HepG2 (cell line): ENCODE measurements around the gene NRL. TPM values are rescaled to one million over a fixed set of nuclear protein-coding genes. Genes with fewer than 3 reads are reported as not detected.

Source experiments
- BCL6 ChIP-seq: IDR thresholded peaks from 2 replicates; pipeline ENCODE4 v1.6.1; 2016; ENCODE audit warnings: missing genetic modification reagents, missing compliant biosample characterization
- BORCS8-MEF2B ChIP-seq: sonication (generic); formaldehyde crosslinking; IDR thresholded peaks from 2 replicates; pipeline ENCODE4 v1.8.0; 2022; ENCODE audit warnings: mild to moderate bottlenecking, missing genetic modification reagents
- CENPBD1 ChIP-seq: sonication (generic); formaldehyde crosslinking; IDR thresholded peaks from 2 replicates; pipeline ENCODE4 v1.8.0; 2022; ENCODE audit warnings: missing genetic modification reagents, low read depth, mild to moderate bottlenecking, borderline replicate concordance
- CSRNP2 ChIP-seq: sonication (generic); formaldehyde crosslinking; conservative IDR thresholded peaks from 2 replicates; pipeline ENCODE4 v1.8.0; 2022; ENCODE audit warnings: low read depth, missing genetic modification reagents
- EP300 ChIP-seq, 3 experiments: sonication (generic) in 1 of 3; formaldehyde crosslinking in 1 of 3; IDR thresholded peaks; 2 replicates each; pipeline versions ENCODE4 v1.5.1 to v1.6.1; 2011 to 2020; ENCODE audit warnings: low read depth in 2 of 3, low read length in 2 of 3, borderline replicate concordance in 1 of 3, improper control_type of control experiment in 1 of 3, mild to moderate bottlenecking in 1 of 3, missing genetic modification reagents in 1 of 3, moderate library complexity in 1 of 3
- FIP1L1 ChIP-seq: fragments of 200-400 bp; formaldehyde crosslinking; IDR thresholded peaks from 2 replicates; pipeline ENCODE4 v1.6.1; 2018; ENCODE audit warnings: low read depth, mild to moderate bottlenecking, low read length, moderate library complexity, borderline replicate concordance; ENCODE audit not compliant: insufficient read depth
- FOXJ3 ChIP-seq: sonication (generic); formaldehyde crosslinking; IDR thresholded peaks from 2 replicates; pipeline ENCODE4 v1.4.0; 2020; ENCODE audit warnings: missing genetic modification reagents, mild to moderate bottlenecking, borderline replicate concordance
- HMGXB3 ChIP-seq: sonication (generic); formaldehyde crosslinking; IDR thresholded peaks from 2 replicates; pipeline ENCODE4 v1.4.0; 2020; ENCODE audit warnings: missing genetic modification reagents, borderline replicate concordance
- NFKBIZ ChIP-seq: IDR thresholded peaks from 2 replicates; pipeline ENCODE4 v1.6.1; 2018; ENCODE audit warnings: missing genetic modification reagents, missing compliant biosample characterization
- SCMH1 ChIP-seq: sonication (generic); formaldehyde crosslinking; IDR thresholded peaks from 2 replicates; pipeline ENCODE4 v1.9.0; 2021; ENCODE audit warnings: missing genetic modification reagents, mild to moderate bottlenecking, borderline replicate concordance
- SOX13 ChIP-seq, 3 experiments: fragments of 450-650 bp in 1 of 3; sonication (generic) in 1 of 3; formaldehyde crosslinking in 1 of 3; IDR thresholded peaks in 2 of 3; conservative IDR thresholded peaks in 1 of 3; 2 replicates each; pipeline versions ENCODE4 v1.5.0 to v1.6.1; 2016 to 2020; ENCODE audit warnings: antibody characterized with exemption in 1 of 3, mild to moderate bottlenecking in 1 of 3, missing compliant biosample characterization in 1 of 3, missing genetic modification reagents in 1 of 3, moderate library complexity in 1 of 3
- SP5 ChIP-seq: IDR thresholded peaks from 2 replicates; pipeline ENCODE4 v1.6.1; 2016; ENCODE audit warnings: low read depth, borderline replicate concordance
- XRCC5 ChIP-seq: fragments of 200-400 bp; formaldehyde crosslinking; optimal IDR thresholded peaks from 2 replicates; pipeline ENCODE3; 2017; ENCODE audit warnings: mild to moderate bottlenecking, low read length
- ZNF275 ChIP-seq: sonication (generic); formaldehyde crosslinking; IDR thresholded peaks from 2 replicates; pipeline ENCODE4 v1.8.0; 2022; ENCODE audit warnings: missing genetic modification reagents, mild to moderate bottlenecking, inconsistent platforms, borderline replicate concordance
- ZNF337 ChIP-seq: sonication (generic); formaldehyde crosslinking; IDR thresholded peaks from 2 replicates; pipeline ENCODE4 v1.5.1; 2020; ENCODE audit warnings: missing genetic modification reagents, low read depth, mild to moderate bottlenecking, borderline replicate concordance
- ZNF569 ChIP-seq: sonication (generic); formaldehyde crosslinking; IDR thresholded peaks from 2 replicates; pipeline ENCODE4 v1.5.0; 2020; ENCODE audit warnings: mild to moderate bottlenecking, missing genetic modification reagents, moderate library complexity, borderline replicate concordance
- ZNF598 ChIP-seq: sonication (generic); formaldehyde crosslinking; IDR thresholded peaks from 2 replicates; pipeline ENCODE4 v1.5.1; 2020; ENCODE audit warnings: mild to moderate bottlenecking, missing genetic modification reagents, borderline replicate concordance
- ZZZ3 ChIP-seq: sonication (generic); formaldehyde crosslinking; IDR thresholded peaks from 2 replicates; pipeline ENCODE4 v1.4.0; 2020; ENCODE audit warnings: missing genetic modification reagents, mild to moderate bottlenecking, borderline replicate concordance
- polyA plus RNA-seq, 8 experiments: library from polyadenylated mRNA; depleted of rRNA in 3 of 8; stranded (reverse) in 7 of 8; unstranded in 1 of 8; fragments of >200 nt; fragmentation: Illumina TruSeq in 4 of 8; extraction: Trizol in 4 of 8; gene quantifications; 2 replicates each; pipeline versions ENCODE4 v1.2.1 to v1.2.3, GENCODE V29; 2011 to 2016; ENCODE audit warnings: low read depth in 4 of 8, missing spikeins in 1 of 8, mixed read lengths in 1 of 8; ENCODE audit not compliant: insufficient read depth in 1 of 8
- total RNA-seq, 5 experiments: library from RNA; depleted of rRNA; stranded (reverse); fragments of >200 nt; fragmentation: Illumina TruSeq; extraction: Trizol; gene quantifications; 2 replicates each; pipeline ENCODE4 v1.2.3, GENCODE V29; 2016; ENCODE audit warnings: low read depth in 1 of 5

Gene NRL
- total and polyA plus RNA-seq, 2 of the 13 experiments (the other 11 are each of a cell fraction or from before 2014, with no cell fraction given): 2.5 to 4.7 TPM

- TF ChIP-seq HMGXB3 (CRISPR knock-in tag): peak; percentile 88
- peak; percentile 82; the same call in 1 of the 2 replicates for TF ChIP-seq ZNF337
- no peak; the same call in 1 of the 2 replicates for TF ChIP-seq ZZZ3 (CRISPR knock-in tag)
- TF ChIP-seq ZNF598 (CRISPR knock-in tag): peak; percentile 69; the same call in 1 of the 2 replicates
- TF ChIP-seq ZNF569 (CRISPR knock-in tag): peak; percentile 19; the same call in 1 of the 2 replicates
- no peak for TF ChIP-seq FOXJ3 (CRISPR knock-in tag)
- TF ChIP-seq NFKBIZ (CRISPR knock-in tag): peak; percentile 30; the same call in 1 of the 2 replicates
- TF ChIP-seq SCMH1 (CRISPR knock-in tag): no peak
- TF ChIP-seq CSRNP2 (CRISPR knock-in tag): no peak
- no peak for TF ChIP-seq FIP1L1
- TF ChIP-seq BCL6 (CRISPR knock-in tag): peak; percentile 57
- no peak; the same call in 1 of the 2 replicates for TF ChIP-seq BORCS8-MEF2B (CRISPR knock-in tag)
- TF ChIP-seq CENPBD1: no peak
- peak; percentile 67; the same call in 1 of the 2 replicates for TF ChIP-seq ZNF275 (CRISPR knock-in tag)
- TF ChIP-seq EP300 (IDR thresholded peaks at IDR 0.05; ENCODE audit: low read depth in 2 of 2, low read length in 2 of 2): peak; percentile 23 to 43; a peak in 1 of 4 replicates
- no peak for TF ChIP-seq EP300 (CRISPR knock-in tag; IDR thresholded peaks at IDR 0.05; ENCODE audit: borderline replicate concordance)
- TF ChIP-seq SP5 (CRISPR knock-in tag): peak; percentile 96
- TF ChIP-seq SOX13 (IDR thresholded peaks at IDR 0.05): 0 out of 2 replicates have a peak, but pooled peaks have one; percentile 32
- peak in 1 of 2 experiments; percentile 63; a peak in 1 of 4 replicates for TF ChIP-seq SOX13 (CRISPR knock-in tag; conservative IDR thresholded peaks at IDR 0.05 in 1 of 2, IDR thresholded peaks at IDR 0.05 in 1 of 2)
- peak; percentile 53 for TF ChIP-seq XRCC5
Measured at GRCh38 chr14:24135834-24136683, 21.3 kb upstream of the NRL start, which contains the start of gene PSME1 (continued).
